Activated CD8-positive, alpha-beta memory T cell treated with anti-CD3 and anti-CD28 coated beads, Interleukin-2, amount 50 U/mL, for 1 hour (primary cell): ENCODE data around the gene PDGFRB.

Experiments
- DNase-seq: peaks from one replicate; pipeline ENCODE4 v3.0.0-alpha.2; 2020; ENCODE audit errors: extremely low read depth

Gene PDGFRB

DNA sequence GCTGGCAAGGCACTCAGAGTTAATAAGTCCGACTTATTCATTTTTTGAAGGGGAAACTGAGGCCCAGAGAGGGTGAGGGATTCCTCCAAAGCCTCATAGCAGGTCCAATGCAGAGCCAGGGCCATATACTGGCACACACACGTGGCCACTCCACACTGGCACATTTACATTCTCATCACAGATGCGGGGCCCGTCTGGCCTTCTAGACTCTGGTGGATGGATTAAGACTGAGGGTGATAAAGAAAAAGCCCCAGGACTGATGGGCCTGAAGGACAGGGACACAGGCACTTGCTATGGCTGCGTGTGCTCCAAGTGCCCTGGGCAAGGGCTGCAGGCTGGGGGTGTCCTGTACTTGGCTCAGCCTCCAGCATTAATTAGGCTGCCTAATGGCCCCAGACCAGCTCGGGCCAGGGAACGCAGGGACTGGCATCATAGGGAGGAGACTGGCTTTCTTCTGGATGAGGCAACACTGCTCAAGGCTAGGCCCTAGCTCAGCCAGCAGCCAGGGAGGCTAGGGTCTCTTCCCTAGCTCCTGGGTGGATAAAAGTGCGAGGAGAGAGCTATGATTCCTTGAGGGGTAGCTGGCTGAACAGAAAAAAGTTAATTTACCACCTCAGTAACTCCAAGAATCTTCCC is 40.8 kb downstream of the PDGFRB start:
- DNase-seq = no peak

DNA sequence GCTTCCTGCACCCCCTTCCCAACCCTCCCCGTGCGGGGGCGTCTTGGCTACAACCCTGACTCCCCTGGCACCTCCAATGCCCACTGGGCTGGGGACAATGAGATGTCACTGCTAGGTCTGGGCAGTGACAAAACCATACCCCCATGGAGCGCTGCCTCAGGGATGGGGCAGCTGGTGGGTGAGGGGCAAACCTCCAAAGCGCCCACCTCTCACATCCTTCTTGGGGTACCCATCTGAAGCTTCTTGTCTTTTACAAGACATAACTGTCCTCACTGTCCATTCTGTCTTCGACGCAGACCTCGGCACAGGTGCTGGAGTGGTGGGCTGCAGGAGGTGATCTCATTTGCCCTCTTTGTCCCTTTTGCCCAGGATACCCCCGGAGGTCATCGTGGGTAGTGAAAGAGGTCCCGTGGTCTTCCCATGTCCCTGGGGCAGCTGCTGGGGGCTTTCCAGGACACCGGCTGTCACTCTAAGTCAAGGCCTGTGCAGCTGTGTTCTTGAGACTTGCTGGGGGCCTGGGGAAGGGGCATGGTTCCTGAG is 41.5 kb downstream of the PDGFRB start:
- no peak for DNase-seq

GRCh38 chr5:150113047-150113744 is 42.4 kb downstream of the PDGFRB start:
- no peak for DNase-seq

DNA sequence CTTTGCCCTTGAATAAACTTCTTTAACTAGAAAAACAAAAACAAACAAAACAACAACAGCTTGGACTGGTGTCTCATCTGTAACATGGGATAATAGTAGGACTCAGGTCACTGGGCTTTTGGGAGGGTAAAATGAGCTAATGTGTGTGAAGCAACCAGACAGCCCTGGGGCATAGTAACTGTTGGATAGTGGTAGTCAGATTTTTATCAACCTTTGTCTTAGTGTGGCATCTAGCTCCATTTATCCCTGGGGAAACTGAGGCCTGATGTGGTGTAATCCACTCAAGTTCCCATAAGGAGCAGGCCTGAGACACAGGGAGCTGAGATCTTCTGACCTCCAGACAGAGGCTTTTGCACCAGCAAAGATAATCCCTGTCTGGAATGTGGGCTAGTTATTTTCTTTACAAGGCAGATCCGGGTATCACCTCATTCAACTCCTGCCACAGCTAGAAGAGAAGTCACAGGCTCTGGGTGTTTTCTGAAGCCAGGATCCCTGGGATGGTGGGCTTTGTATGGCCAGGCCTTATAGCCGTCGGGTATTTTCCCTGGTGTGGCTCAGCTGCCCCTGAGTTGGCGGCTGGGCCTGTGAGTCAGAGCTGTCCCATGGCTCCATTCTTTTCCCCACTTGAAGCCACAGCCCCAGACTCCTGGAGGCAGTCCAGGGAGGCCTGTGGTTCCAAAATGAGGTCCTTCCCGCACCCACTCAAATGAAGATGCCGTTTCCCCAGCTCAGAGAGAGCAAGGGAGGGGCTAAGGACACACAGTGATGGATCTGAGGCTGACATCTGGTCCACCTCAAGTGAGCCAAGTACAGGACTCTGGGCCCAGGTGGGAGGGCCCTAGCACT is 43.2 kb downstream of the PDGFRB start:
- DNase-seq = no peak

DNA sequence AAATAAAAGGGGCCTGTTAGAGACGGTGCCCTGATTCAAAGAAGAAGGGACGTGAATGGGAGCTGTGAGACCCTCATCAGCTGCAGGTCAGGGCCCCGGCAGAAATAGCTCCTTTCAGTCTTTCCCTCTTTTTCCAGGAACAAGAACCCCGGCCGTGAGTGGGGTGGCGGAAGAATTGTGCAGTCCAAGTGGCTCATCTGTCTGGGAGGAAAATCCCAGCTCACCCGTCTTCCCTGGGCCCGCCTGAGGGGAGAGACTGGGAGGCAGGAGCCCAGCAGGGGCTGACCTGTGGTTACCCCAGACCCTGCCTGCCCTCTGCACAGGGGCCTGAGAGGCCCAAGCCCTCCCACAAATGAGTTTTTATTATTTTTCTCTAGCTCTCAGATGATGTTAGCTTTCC is 44.5 kb downstream of the PDGFRB start:
- no peak for DNase-seq

DNA sequence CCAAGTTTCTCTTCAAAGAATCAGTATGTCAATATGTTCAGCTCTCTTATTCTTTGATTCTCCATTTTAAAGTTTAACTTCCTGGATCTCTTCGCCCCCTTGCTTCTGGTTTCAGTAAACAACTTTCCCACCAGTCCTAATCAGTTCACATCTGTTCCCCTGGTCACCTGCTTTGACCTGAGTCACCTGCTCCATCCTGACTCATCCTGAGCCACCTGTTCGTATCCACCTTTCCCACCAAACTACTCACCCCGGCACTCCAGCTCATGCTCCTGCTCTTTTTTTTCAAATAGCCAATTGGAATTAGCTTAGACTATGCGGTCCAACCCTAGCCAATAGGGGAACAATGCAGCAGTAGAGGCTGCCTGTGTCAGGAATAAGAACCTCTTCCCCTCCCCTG is 45.7 kb downstream of the PDGFRB start:
- DNase-seq = no peak

GRCh38 chr5:150108711-150109514 is 46.7 kb downstream of the PDGFRB start:
- no peak for DNase-seq

DNA sequence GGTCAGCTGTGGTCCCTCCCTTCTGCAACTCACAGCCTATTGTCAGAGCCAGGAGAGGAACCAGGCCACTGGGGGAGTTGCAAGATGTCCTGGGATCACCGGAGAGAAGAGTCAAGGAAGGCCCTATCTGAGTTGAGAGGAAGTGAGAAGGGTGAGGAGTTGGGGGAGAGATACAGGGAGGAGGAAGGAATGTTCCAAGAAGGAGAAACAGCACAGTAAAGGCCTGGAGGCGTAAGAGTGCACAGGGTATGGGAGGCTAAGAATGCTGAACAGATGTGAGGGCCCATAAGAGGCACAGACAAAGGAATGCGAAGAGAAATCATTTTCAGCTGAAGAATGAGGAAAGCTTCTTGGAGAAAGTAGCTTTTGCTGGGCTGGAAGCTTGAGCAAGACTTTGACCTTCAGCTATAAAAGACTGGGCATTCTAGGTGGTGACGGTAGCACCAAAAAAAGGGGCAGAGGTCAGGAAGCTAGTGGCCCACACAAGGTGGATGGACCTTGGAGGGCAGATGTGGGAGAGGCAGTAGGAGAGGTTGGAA is 47.7 kb downstream of the PDGFRB start:
- DNase-seq = no peak

DNA sequence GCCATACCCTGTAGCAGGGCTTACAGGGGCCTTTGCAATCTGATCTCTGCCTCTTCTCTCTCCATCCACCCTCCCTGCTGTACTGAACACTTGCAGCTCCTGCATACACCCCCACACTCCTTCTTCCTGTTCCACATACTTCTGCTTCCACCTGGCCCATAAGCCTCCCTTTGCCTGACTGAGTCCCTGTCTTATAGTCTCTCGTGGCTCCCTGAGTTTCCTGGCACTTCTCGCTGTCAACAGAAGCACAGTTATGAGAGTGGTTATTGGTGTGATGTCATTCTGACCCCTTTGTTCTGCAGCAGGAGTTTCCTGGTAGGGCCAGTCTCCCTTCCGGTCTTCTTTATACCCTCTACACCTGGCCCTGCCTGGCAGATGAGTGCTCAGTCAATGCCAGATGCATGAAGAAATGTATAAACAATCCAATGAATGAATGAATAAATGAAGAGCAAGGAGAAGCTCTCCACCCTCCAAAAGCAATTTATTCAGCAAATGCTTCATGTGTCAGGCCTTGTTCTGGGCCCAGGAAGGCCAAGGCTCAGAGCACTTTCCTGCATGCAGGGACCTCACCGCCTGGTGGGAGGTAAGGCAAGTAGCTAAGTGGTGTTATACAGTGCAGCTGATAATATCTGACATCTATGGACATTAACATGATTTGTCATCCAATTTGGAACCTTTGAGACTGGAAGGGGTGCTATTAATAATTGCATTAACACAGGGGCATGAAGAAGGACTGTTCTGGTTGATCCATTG is 48.8 kb downstream of the PDGFRB start:
- no peak for DNase-seq

DNA sequence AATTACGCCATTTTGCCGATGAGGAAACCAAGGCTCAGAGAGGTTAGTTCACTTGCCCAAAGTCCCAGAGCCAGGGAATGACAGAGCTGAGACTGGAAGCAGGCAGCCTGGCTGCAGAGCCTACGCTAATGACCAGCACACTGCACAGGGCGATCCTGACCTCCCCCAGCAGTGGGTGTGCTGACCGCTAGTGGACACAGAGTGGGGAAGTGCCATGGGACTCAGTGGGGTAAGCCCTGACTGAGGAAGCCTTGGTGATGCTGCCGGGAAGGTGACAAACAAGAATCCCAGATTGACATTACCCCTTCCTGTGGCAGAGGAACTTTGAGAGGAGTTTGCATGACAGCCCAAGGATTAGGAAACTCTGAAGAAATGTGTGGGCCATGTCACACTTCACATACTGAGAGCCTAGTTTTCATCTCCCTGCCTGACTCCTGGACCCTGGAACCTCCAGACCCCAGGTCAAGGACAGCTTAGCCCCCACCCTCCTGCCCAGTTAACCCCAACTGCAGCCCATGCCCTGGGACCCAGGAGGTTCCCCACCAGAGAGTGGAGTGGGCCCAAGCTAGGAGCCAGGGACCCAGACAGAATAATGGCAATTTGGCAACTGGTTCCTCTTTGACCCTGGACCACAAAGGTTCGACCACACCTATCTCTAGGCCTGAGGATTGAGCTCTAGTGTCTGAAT is 49.6 kb downstream of the PDGFRB start:
- no peak for DNase-seq

GRCh38 chr5:150104550-150104870 is 51.1 kb downstream of the PDGFRB start:
- no peak for DNase-seq

DNA sequence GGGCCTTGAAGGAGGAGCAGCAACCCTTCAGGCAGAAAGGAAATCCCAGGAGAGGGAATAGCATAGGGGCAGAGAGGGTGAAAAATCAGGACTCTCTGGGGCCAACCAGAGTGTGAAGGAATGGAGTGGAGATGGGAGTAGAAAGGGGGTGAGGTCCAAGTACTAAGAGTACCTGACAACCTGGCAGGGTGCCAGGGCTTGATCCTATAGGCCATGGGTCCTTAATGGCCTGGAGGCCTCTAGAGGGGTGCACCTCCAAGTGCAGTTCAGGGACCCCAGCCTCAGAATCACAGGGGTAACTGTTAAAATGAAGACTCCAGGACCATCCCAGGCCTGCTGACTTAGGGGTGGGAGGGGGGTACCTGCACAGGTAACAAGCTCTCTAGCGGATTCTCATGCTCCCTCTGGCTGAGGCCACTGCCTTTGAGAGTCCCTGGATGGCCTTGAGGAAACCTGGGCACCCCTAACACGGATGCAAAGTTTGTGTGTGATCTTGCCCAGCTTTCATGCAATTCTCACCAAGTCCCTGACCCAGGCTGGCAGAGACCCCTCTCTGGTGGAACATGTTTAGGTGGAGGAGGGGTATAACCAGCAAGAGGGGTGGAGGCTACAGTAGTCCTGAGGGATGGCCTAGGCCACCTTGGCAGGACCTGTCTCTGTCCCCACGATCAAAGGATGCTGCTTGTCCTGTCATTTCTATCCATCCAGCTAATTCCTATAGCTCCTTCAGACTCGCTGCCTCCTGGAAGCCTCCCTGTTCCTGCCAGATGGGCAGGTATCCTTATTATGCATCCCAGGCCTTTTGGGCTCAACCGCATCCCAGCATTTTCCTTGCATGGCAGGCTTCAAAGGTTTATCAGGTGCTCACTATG is 51.7 kb downstream of the PDGFRB start:
- DNase-seq = no peak

DNA sequence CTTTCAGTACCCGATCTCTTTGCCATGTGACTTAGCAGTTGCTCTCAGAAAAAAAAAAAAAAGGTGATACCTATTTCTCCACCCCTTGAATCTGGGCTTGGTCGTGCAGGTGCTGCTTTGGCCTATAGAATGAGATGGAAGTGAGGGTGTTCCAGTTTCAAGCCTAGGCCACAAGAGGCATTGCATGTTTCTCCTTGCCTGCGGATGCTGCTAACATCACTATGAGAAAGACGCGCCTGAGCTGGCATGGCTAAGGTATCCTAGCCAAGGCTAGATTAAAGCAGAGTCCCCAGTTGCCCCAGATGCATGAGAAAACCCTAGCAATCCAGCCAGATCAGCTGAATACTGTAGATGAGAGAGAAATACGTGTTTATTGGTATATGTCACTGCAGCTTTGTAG is 54.6 kb downstream of the PDGFRB start:
- no peak for DNase-seq

GRCh38 chr5:150097152-150097551 is 58.5 kb downstream of the PDGFRB start:
- DNase-seq = no peak

GRCh38 chr5:150092159-150092787 is 63.4 kb downstream of the PDGFRB start:
- no peak for DNase-seq

DNA sequence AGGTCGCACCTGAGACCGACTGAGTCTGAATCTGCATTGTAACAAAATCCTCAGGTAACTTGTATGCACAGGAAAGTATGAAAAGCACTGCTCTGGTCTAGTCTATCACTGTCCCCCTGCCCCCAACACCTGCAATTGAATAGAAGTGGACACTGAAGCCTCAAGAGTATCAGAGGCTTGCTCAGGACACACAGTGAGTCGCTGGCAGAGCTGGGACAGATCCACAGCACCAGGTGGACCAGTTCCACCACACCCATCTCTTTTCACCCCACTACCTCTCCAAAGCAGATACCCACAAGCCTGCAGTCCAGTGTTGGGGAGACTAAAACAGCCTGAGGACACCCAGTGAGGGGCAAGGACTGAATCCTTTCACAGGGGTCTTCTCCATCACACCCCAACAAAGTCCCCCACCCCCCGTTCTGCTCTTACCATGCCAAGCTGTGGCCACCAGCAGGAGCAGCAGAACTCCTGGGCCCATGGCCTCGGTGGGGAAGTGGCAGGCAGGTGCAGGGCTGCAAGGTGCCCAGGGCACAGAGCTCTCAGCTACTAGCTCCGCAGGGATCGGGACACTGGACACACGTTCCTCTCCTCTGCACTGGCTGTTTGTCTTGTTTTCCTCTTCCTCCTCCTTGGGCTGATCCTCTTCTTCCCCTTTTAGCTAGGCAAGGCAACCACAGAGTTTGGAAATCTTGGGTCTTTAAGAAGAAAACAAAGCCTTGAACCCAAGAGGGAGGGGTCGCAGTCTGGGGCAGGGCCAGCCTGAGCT is 69.5 kb downstream of the PDGFRB start, which contains the start of gene CSF1R:
Gene CSF1R, minus strand, starts transcription at position 605 of the 766 bp plus-strand sequence. Its CDS starts 127 bp downstream, at position 478.
- no peak for DNase-seq

- no peak for DNase-seq
Measured at GRCh38 chr5:150085191-150085912, 70.3 kb downstream of the PDGFRB start.
